Karpas-422 (cell line): ENCODE measurements around the gene NUDT1. TPM values are rescaled to one million over a fixed set of nuclear protein-coding genes. Genes with fewer than 3 reads are reported as not detected.

Experiments used
- DNase-seq: peaks from one replicate; pipeline ENCODE4 v3.0.0-alpha.2; 2015
- H2AFZ ChIP-seq: fragments of 200-600 bp; sonication (generic); 2 replicates; pipeline ENCODE4 v1.6.1; 2014; ENCODE audit warnings: antibody characterized with exemption, low read length, mixed read lengths
- H3K27ac ChIP-seq: fragments of 200-600 bp; sonication (generic); 2 replicates; pipeline ENCODE4 v1.5.1; 2014; ENCODE audit warnings: mild to moderate bottlenecking, low read length, moderate library complexity
- H3K27me3 ChIP-seq: fragments of 200-600 bp; sonication (generic); 2 replicates; pipeline ENCODE4 v1.6.1; 2014; ENCODE audit warnings: low read length, mixed read lengths
- H3K36me3 ChIP-seq: fragments of 200-600 bp; sonication (generic); 2 replicates; pipeline ENCODE4 v1.6.1; 2014; ENCODE audit warnings: low read length, mixed read lengths; ENCODE audit not compliant: insufficient read depth
- H3K4me1 ChIP-seq: fragments of 200-600 bp; sonication (generic); 2 replicates; pipeline ENCODE4 v1.6.1; 2014; ENCODE audit warnings: mild to moderate bottlenecking, low read length, mixed read lengths
- H3K4me2 ChIP-seq: fragments of 200-600 bp; sonication (generic); 2 replicates; pipeline ENCODE4 v1.6.1; 2014; ENCODE audit warnings: low read length, low read depth, mild to moderate bottlenecking; ENCODE audit not compliant: poor library complexity, severe bottlenecking
- H3K4me3 ChIP-seq: fragments of 200-600 bp; sonication (generic); 2 replicates; pipeline ENCODE4 v1.5.1; 2014; ENCODE audit warnings: mild to moderate bottlenecking, antibody characterized with exemption, low read length, mixed read lengths
- H3K79me2 ChIP-seq: fragments of 200-600 bp; sonication (generic); 2 replicates; pipeline ENCODE4 v1.6.1; 2014; ENCODE audit warnings: mild to moderate bottlenecking, low read length, mixed read lengths
- H3K9ac ChIP-seq: fragments of 200-600 bp; sonication (generic); 2 replicates; pipeline ENCODE4 v1.6.0; 2014; ENCODE audit warnings: low read length
- H3K9me2 ChIP-seq: fragments of 200-600 bp; sonication (generic), shearing (Covaris generic); replicated peaks from 2 replicates; pipeline ENCODE4 v1.6.0; 2014; ENCODE audit warnings: mild to moderate bottlenecking, low read length, moderate library complexity; ENCODE audit not compliant: insufficient read depth
- H3K9me3 ChIP-seq: fragments of 300-700, 200-600 bp; sonication (generic); 2 replicates; pipeline ENCODE4 v1.6.1; 2014; ENCODE audit warnings: low read length, mixed read lengths
- H4K20me1 ChIP-seq: fragments of 200-600 bp; sonication (generic); 2 replicates; pipeline ENCODE4 v1.6.1; 2014; ENCODE audit warnings: mild to moderate bottlenecking, antibody characterized with exemption, low read length, low read depth; ENCODE audit not compliant: insufficient read depth
- total RNA-seq: library from RNA; depleted of rRNA; stranded (reverse); fragments of >200 nt; shearing (Covaris generic); gene quantifications from 2 replicates; pipeline ENCODE4 v1.2.3, GENCODE V29; 2014; ENCODE audit warnings: low replicate concordance; rRNA removed

The NUDT1 gene
- total RNA-seq: 45.3 and 84.8 TPM in 2 replicates

DNA sequence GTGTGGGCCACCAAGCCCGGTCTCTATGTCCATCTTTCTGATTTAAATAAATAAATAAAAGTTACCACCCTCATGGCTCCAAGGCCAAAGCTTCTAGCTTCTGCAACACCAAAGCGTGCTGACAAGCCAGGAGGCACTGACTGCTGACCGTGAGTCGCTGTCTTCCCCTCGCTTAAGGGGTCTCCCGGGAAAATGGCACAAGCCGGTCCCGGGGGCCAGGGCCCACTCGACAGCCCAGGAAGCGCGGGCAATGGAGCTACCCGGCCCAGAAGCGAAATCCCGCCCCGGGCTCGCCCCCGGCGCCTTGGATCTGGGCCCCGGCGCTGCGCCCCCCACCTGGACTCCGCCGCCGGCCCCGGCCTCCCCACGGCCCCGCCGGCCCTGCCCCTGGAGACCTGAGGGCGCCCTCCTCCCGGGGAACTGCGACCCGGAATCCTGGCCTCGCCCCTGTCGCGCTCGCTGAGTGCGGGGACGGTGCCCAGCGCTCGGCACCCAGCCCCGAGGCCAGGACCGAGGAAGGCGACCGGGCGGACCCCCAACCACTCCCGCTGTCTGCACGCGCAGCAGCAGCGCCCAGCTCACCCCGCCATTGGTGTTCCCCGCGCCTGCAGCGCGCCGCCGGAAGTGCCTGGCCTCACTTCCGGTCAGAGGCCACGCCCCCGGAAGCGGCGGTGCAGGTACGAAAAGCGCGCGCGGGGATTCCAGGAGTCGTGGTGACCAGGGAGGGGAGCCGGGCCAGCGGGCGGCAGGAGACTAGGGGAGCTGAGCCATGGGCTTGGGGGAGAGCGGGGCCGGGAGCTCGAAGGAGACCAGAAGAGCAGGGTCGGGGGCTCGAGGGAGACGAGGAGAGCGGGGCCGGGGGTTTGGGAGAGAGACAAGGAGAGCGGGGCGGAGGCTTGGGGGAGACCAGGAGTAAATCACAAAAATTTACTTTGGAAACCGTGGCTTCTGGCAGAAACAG lies at the start of gene NUDT1, which contains the start of gene MRM2:
NUDT1 (plus strand) TSS at position 647 of the 961 bp plus-strand sequence. CDS start 2,349 bp downstream, outside the sequence.
MRM2 (minus strand) TSS at position 626 of the 961 bp plus-strand sequence; CDS start at position 590, 36 bp downstream.
- peaks cover 40% of the 10 kb centered on the region for H3K4me1 ChIP-seq
- H4K20me1 ChIP-seq: 0 out of 2 replicates have a peak, but pooled peaks cover 3% of the 10 kb centered on the region
- H3K27me3 ChIP-seq: no peaks in the 10 kb centered on the region
- peak within 1 kb of the TSS; percentile 93 for H3K4me3 ChIP-seq
- DNase-seq: peak; percentile 91
- H3K79me2 ChIP-seq: peaks cover 43% of the 10 kb centered on the region
- H3K36me3 ChIP-seq: peaks cover 10% of the 10 kb centered on the region
- H3K9ac ChIP-seq: peak within 1 kb of the TSS; percentile 99
- H3K27ac ChIP-seq: peak within 1 kb of the TSS; percentile 64
- H2AFZ ChIP-seq: peak within 1 kb of the TSS; percentile 87; the same call in 1 of the 2 replicates
- no peaks in the 10 kb centered on the region for H3K9me3 ChIP-seq
- H3K9me2 ChIP-seq: no peaks in the 10 kb centered on the region
- peak within 1 kb of the TSS; percentile 98 for H3K4me2 ChIP-seq

DNA sequence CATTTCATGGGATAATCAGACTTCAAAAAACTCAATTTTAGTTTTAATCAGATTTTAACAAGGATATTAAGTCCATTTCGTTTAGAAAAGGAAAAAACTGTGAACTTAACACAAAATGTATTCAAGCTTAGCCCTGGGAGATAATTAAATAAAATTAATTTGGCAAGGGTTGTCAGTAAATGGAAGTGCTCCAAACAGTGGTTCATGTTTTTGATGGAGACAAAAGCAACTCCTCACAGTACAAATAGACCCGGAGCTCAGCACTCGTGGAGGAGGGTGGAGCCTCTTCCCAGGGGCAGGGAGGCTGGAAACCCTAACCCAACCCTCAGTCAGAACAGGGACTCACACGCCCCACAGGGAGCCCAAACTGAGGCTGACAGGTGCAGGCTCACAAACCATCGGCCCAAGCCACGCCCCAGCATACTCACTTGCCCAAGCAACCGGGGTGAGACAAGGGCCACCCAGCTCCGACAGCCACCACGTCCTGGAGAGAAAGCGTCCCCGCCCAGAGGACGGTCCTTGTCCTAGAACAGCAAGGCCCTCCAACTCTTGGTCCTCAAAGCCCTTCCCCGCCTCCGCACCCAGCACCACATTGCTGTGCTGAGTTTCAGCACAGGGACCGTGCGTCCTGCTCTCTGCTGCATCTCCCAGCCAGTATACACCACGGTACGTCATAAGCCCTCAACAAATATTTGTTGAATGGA lies 49.0 kb upstream of the NUDT1 start:
- Histone ChIP-seq H3K4me3 (no peak overlapping the region), H3K36me3 (peaks cover 26% of the 10 kb centered on the region), H3K9me2 (no peaks in the 10 kb centered on the region), H3K4me1 (no peaks in the 10 kb centered on the region), H4K20me1 (no peaks in the 10 kb centered on the region), H2AFZ (no peak overlapping the region), H3K79me2 (peaks cover 33% of the 10 kb centered on the region), H3K4me2 (no peak overlapping the region), H3K9ac (no peak overlapping the region), H3K27ac (no peak overlapping the region), H3K27me3 (no peaks in the 10 kb centered on the region), H3K9me3 (peaks cover 8% of the 10 kb centered on the region)
- DNase-seq: no peak

DNA sequence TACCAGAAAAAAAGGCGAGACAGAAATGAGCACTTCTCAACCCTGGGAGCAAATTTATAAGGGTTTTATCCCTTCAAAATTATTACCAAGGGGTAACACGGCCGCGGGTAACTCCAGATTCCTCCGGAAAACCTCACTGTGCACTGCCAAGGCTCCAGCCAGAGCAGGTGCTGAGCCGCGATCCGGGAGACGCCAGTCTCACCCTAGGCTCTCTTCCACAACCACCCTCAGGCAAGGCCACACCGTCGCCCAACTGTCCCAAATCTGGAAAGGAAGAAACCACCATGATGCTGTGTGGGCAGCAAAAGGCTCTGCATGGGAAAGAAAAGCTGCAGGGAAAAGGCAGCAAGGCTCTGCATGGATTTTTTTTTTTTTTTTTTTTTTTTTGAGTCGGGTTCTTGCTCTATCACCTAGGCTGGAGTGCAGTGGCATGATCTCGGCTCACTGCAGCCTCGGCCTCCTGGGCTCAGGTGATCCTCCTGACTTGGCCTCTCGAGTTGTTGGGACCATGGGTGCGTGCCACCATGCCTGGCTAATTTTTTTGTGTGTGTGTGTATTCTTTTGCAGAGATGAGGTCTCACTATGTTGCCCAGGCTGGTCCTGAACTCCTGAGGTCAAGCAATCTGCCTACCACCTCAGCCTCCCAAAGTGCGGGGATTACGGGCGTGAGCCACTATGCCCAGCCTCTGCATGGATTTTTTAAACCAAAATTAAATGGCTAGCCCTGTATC lies 48.3 kb upstream of the NUDT1 start:
- Histone ChIP-seq H3K27ac (no peak overlapping the region), H4K20me1 (no peaks in the 10 kb centered on the region), H3K4me2 (no peak overlapping the region), H3K9me3 (peaks cover 8% of the 10 kb centered on the region), H3K4me1 (no peaks in the 10 kb centered on the region), H3K4me3 (no peak overlapping the region), H3K9ac (no peak overlapping the region), H3K79me2 (peaks cover 26% of the 10 kb centered on the region), H3K36me3 (peaks cover 26% of the 10 kb centered on the region), H2AFZ (no peak overlapping the region), H3K27me3 (no peaks in the 10 kb centered on the region), H3K9me2 (no peaks in the 10 kb centered on the region)
- DNase-seq: no peak

DNA sequence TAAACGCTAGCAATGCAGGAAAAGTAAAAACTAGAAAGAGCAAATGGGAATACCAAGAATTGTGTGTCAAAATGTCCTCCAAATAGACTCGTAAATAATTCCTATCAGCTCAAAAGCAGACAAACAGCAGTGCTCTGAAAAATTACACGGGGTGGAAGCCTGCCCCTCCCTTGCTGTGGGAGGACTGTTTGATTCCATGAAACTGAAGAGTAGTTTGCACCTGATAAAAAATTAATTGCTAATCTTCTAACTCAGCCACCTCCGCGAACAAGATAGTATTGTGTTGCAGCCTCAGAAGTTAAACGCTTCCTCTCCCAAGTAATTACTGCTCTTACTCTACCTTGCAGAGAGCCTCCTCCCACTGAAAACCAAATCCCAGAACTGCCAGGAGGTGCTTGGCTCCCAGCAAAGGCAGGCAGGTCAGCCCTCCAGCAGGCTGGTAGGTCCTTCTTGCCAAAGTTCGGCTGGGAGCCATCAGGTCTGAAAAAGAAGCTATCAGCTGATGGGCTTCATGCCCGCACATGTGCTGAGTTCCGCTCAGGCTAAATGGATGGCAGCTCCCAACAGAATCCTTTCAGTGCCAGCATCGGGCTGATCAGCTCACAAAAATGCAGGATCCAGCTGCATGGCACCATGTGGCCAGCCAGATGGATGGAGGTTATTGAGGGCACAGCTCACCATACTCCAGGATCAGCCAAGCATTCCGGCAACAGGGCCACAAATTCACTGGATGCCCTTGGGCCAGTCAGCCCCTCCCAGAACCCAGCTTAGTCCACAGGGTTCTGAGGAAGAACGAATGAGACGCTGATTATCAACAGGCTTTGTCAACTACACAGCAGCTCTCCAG lies 46.4 kb upstream of the NUDT1 start:
- Histone ChIP-seq H3K9me3 (peaks cover 8% of the 10 kb centered on the region), H3K36me3 (peaks cover 32% of the 10 kb centered on the region), H3K79me2 (peaks cover 12% of the 10 kb centered on the region; the same call in 1 of the 2 replicates), H3K4me1 (no peaks in the 10 kb centered on the region), H3K27me3 (no peaks in the 10 kb centered on the region), H3K4me3 (no peak overlapping the region), H3K27ac (no peak overlapping the region), H3K9me2 (no peaks in the 10 kb centered on the region), H2AFZ (no peak overlapping the region), H4K20me1 (no peaks in the 10 kb centered on the region), H3K9ac (no peak overlapping the region), H3K4me2 (no peak overlapping the region)
- DNase-seq: no peak

DNA sequence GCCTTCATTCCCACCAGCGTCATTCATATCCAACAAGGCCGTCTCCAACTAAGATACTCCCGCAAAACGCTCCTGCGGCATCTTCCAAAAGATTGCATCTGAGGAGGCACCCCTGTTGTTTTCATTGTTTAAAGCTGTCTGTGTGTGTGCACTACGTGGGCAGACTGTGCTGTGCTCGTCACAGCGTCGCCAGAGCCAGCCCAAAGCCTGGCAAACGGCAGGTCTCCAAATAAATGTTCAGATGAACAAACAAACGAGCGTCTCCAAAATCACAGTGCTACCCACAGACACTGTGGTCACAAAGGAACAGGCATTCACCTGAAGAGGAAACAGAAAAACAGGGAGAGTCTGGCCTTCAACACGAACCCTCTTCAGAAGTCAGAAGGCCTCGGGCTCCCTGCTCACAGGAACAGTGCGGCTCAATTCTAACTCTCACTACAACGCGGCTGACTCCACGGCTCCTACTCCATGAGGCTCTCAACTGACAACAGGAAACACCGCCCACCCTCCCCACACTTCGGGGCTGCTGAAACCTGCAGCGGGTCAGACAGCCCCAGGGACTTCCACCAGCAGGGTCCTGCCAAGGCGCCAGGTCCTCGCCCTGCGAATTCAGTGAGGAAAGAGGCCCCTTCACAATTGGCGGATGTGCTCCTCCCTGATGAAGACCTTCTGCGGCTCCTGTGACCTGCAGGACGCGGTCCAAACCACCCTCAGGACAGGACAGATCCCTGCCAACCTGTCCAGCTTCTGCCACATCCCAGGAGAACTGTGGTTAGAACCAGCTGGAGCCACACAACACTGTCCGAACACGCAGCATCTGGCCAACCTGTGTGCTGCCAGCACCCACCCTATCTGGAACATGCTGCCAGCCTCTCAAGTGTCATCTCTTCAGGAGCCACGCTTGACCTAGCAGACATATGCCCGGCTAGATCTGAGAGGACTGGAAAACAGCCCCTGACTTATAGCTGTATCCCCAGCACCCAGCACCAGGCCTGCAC lies 45.3 kb upstream of the NUDT1 start:
- H3K9me2 ChIP-seq: no peaks in the 10 kb centered on the region
- no peak overlapping the region for H3K27ac ChIP-seq
- H2AFZ ChIP-seq: no peak overlapping the region
- no peaks in the 10 kb centered on the region for H3K27me3 ChIP-seq
- DNase-seq: no peak
- no peaks in the 10 kb centered on the region for H4K20me1 ChIP-seq
- no peaks in the 10 kb centered on the region for H3K4me1 ChIP-seq
- peaks cover 32% of the 10 kb centered on the region for H3K36me3 ChIP-seq
- H3K79me2 ChIP-seq: peaks cover 12% of the 10 kb centered on the region; the same call in 1 of the 2 replicates
- H3K9me3 ChIP-seq: peaks cover 8% of the 10 kb centered on the region
- H3K4me3 ChIP-seq: no peak overlapping the region
- H3K4me2 ChIP-seq: no peak overlapping the region
- H3K9ac ChIP-seq: no peak overlapping the region

DNA sequence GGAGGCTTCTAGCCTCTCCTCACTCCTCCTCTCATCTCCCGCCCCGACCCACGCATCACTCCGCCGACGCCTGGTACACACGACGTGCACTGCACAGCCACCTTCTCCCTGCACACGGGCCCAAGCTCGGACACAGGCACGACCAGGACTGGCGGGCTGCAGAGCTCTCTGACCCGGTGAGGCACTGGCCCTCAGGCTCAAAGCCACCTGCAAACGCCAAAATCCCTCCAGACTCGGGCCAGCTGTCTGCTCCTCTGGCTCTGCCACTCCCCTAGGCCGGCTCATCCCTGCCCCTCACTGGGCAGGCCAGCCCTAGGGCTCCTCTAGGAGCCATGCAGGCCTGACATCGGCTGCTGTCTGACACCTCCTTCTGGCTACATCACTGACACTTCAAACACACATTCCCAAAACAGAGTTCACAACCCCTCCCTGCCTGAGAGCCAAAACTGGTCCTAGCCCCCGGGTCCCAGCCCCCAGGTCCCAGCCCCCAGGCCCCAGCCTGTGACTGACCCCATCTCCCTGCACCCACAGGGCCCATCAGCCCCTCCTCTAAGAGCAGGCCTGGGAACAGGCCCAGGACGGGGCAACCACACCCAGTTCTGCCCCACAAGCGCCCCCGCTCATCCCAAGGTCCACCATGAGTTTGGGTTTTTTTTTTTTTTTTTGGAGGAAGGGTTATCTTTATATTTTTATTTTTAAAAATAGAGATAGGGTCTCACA lies 44.4 kb upstream of the NUDT1 start:
- Histone ChIP-seq H2AFZ (no peak overlapping the region), H3K9me3 (peaks cover 8% of the 10 kb centered on the region), H3K9me2 (no peaks in the 10 kb centered on the region), H3K27me3 (no peaks in the 10 kb centered on the region), H3K4me2 (no peak overlapping the region), H3K79me2 (peaks cover 18% of the 10 kb centered on the region), H3K9ac (no peak overlapping the region), H3K4me3 (no peak overlapping the region), H3K36me3 (peaks cover 32% of the 10 kb centered on the region), H3K27ac (no peak overlapping the region), H3K4me1 (no peaks in the 10 kb centered on the region), H4K20me1 (peaks cover 1% of the 10 kb centered on the region)
- no peak for DNase-seq
